Putamen (tissue), 1 donor: Measurements from ENCODE around the gene SNTA1.
"Not testable (repeated sequence)": the region's sequence is repeated elsewhere in the genome, so short reads cannot be mapped to it uniquely, and the experiment has no call there.

Source experiments
- DNase-seq: peaks from one replicate; pipeline ENCODE4 v3.0.0-alpha.2; 2016; ENCODE audit warnings: low spot score

The SNTA1 gene

GRCh38 chr20:33393609-33394008, 50.0 kb downstream of the SNTA1 start:
- no peak for DNase-seq

- DNase-seq = no peak
These were observed 51.7 kb downstream of the SNTA1 start for GRCh38 chr20:33391722-33392415.

- DNase-seq = not testable (repeated sequence)
These were observed 54.2 kb downstream of the SNTA1 start for GRCh38 chr20:33389326-33389725.

- no peak for DNase-seq
These were observed 55.3 kb downstream of the SNTA1 start for GRCh38 chr20:33388268-33388667.

- no peak for DNase-seq
These were observed 56.4 kb downstream of the SNTA1 start for GRCh38 chr20:33387177-33387576.

GRCh38 chr20:33386673-33387072, 56.9 kb downstream of the SNTA1 start:
- no peak for DNase-seq

GRCh38 chr20:33377366-33377765, 66.2 kb downstream of the SNTA1 start:
- DNase-seq = no peak

- no peak for DNase-seq
These were observed 69.6 kb downstream of the SNTA1 start for GRCh38 chr20:33373735-33374605.

GRCh38 chr20:33372993-33373441, 70.5 kb downstream of the SNTA1 start:
- DNase-seq = no peak

- DNase-seq = no peak
These were observed 73.3 kb downstream of the SNTA1 start for GRCh38 chr20:33370291-33370690.

- DNase-seq = no peak
These were observed 80.7 kb downstream of the SNTA1 start for GRCh38 chr20:33362898-33363297.

- DNase-seq = no peak
These were observed 83.9 kb downstream of the SNTA1 start for GRCh38 chr20:33359399-33360261.
